T follicular helper cell (primary cell): ENCODE measurements around the gene FNDC7.
"Not testable (repeated sequence)": the region's sequence is repeated elsewhere in the genome, so short reads cannot be mapped to it uniquely, and the experiment has no call there.

Experiments
- DNase-seq: peaks from one replicate; pipeline ENCODE4 v3.0.0-alpha.2; 2020; ENCODE audit warnings: low read depth

Gene FNDC7

GRCh38 chr1:108699375-108700332 is 13.1 kb upstream of the FNDC7 start:
- no peak for DNase-seq

DNA sequence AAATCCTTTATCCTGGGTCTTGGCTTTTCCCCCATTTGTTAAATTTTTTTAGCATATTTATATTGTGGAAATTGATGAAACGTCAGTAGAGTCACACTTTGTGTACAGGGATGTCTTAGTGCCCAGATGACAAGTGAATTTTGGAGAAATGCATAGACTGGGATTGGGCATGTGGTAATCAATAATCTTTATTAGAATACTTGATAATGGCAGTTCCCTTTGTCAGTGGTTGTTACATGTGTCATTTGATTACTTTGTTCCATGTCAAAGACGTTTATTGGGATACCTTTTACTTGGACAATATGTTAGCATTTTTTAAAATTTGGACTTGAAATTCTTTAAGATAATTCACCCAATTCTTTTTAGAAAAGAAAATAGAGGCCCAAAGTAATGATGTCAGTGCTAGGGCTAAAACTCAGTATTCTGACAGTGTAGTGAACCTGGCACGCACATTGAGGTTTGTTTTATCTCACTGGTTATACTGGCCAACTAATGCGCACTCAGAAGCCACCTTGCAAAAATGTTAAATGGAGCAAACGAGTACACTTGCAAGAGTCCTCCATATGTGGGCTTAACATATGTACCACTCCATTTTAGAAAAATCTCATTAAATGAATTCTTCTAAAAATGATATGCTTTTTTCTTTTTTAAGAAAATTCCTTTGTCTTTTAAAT is 11.4 kb upstream of the FNDC7 start:
- no peak for DNase-seq

GRCh38 chr1:108702109-108702508 is 10.6 kb upstream of the FNDC7 start:
- not testable (repeated sequence) for DNase-seq

- DNase-seq, result no peak
Measured at GRCh38 chr1:108703939-108704338, 8.8 kb upstream of the FNDC7 start.

DNA sequence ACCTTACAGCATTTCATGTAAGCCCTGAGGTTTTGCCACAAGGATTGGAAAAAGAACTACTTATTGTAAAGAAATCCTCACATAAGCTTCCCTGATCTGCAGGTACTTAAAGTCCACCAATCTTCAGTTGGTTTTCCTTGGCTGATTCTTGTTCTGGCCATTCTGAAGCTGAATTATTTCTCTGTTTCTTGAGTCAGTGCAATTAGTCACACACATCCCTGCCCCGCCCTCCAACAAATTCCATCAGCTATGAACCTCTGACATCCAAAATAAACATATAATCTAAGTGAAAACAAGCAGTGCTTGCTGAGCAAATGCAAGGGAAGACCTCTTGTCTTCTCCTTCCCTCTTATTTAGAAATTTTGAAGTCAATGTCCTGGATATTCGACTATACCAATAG is 8.2 kb upstream of the FNDC7 start:
- DNase-seq, result no peak

DNA sequence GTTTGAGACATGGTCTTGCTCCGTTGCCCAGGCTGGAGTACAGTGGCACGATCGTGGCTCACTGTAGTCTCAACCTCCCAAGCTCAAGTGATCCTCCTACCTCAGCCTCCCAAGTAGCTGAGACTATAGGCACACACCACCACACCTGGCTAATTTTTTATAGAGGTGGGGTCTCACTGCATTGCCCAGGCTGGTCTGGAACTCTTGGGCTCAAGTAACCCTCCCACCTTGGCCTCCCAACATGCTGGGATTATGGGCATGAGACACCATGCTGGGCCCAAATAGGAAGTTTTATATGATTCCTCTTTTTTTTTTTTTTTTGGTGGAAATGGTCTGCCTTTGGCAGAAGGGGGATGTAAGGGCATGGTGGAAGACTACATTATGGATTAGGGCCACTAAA is 6.1 kb upstream of the FNDC7 start:
- DNase-seq, result no peak

DNA sequence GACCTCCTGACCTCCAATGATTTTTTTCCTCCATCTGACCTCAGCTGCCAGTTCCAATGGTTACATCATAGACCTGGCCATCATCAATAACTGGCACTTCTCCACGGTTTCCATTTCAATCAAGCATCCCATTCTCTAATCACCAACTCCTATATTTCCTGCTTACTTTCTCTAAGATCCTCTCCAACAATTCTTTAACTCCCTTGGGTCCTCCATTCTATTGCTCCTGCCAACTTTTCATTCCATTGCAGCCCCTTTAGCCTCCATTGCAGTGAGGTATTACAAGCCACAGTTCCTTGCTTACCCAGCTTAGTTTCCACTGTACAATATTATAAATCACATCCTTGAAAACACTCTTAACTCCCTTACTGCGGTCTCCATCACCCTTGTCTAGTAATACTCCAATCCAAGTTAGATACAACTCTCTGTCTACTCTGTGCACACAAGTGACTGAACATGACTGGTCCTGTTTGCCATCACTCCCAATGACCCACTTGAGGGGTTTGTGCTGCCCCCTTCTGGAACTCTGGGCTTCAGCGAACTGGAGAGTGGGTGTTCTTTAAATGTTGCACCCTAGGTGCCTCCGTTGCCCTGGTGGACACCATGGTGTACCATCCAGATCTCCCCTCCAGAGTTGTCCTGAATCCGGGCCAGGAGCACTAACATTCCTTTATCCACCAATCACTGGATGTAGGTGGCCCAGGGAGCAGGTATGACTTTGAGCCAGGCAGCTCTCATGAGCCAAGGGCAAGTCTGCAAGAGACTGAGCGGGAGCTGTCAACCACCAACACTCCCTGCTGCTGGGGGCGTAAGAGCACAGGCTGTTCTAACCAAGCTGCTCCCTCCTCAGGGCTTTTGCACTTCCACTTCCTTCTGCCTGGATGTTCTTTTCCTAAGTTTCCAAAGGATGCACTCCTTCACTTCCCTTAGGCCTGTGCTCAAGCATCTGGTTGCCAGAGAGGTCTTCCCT is 3.7 kb upstream of the FNDC7 start:
- DNase-seq, result peak; percentile 52

DNA sequence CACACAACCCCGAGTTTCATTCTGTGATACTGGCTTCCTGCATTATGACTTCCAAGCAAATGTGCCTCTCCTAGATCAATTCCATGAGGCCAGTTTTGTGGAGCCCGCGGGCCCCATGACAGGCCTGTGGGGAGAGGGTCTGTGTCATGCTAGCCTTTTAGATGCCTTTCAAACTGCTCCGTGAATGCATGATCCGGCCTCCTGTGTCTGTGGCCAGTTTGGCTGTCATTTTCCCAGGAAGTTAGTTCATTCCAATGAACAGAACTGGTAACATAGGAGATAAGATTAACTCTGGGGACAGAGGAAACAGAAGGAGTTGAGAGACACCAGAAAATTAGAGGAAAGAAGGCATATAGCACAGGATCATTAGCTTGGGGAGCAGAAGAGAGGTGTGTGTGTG is 3.2 kb downstream of the FNDC7 start:
- DNase-seq, result no peak

GRCh38 chr1:108716437-108717230 is 3.9 kb downstream of the FNDC7 start:
- DNase-seq, result no peak

DNA sequence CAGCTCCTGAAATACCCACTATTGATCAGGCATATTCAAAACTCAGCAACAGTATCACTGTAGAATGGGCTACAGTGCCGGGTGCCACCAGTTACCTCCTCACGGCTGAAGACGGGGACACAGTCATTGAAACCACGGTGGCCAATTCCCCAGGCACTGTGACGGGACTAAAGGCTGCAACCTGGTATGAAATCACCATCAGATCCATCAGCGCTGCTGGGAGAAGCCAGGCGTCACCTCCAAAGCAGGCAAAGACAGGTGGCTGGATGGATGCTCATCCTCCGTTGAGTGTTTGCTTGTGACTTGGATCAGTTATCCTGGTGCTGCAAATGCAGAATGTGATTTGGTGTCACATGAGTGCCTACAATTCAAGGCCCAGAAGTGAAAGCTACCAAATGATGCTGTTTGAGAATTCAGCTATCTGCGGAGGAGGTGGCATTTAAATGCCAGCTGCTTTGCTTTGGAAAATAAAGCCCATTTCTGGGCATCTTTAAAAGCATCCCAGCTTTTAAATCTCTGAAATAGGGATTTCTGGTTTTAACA is 5.1 kb downstream of the FNDC7 start:
- DNase-seq, result no peak

DNA sequence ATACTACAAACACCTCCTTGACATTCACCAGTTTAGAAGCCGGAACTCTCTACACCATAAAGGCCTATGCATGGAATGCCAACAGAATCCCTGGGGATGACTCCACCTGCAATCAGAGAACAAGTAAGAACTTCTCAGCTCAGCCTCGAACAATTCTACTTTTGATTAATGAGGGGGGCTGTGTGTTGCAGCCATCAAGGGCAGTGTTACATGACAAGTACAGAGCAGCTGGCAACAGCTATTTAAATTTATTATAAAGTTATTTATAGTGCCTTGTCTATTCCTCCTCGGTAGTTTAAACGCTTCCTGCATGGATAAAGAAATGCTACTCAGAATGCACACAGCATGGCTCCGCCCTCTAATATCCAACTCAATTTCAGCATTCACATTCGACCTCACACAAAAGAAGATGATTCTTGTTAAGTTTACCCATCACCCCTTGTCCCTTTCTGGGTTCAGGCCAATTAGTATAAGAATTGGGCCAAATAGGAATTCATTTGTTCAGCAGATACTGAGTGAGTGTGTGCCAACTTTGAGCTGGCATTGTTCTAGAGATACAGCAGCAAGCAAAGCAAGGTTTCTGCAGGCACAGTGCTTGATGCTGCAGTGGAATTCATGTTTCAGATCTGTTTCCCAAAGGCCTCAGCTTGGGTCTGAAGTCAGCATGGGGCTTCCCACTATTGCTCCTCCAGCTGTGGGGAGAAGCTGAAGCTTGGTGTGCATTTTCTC is 6.4 kb downstream of the FNDC7 start:
- no peak for DNase-seq

GRCh38 chr1:108719656-108720435 is 7.1 kb downstream of the FNDC7 start:
- DNase-seq, result no peak

- no peak for DNase-seq
Measured at GRCh38 chr1:108722292-108722691, 9.6 kb downstream of the FNDC7 start.

DNA sequence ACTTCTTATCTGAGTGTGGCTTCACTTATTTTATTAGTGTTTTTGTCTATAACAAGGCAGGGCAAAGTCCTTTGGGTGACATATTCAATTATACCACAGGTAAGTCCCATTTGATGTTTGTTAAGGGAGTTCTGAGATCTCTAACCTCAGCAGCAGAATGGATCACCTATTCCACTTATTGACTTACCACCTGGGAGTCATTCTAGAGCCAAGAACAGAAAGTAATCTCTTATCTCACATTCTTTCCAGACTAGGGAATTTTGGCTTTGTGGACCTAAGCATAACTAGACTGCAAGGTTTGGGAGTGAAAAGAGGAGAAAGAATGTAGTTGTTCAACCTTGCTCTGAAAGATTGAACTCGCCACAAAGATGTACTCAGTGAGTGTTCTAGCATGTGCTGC is 13.2 kb downstream of the FNDC7 start:
- no peak for DNase-seq

DNA sequence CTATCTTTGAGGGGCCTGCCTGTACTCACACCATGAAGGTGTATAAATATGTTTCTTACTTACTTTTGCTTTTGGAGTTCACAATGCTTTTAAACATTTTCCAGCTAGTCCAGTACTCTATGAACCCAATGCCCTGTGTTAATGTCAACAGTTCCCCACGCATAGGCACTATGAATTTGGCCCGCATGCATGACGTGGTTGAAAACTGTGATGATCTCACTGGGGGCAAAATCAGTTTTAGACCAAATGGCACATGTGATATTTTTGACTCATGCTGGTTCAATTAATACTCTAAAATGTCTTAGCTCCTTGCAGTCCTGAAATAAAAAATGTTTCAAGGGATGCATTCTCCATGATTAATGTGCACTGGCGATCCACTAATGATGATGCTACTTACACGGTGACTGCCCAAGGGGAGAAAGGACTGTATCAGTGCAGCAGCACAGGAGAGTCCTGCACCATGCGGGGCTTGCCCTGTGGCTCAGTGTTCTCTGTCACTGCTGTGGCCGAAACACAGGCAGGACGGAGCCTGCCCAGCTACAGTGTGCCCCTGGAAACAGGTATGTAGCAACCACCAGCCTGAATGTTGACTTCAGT is 15.7 kb downstream of the FNDC7 start:
- no peak for DNase-seq

DNA sequence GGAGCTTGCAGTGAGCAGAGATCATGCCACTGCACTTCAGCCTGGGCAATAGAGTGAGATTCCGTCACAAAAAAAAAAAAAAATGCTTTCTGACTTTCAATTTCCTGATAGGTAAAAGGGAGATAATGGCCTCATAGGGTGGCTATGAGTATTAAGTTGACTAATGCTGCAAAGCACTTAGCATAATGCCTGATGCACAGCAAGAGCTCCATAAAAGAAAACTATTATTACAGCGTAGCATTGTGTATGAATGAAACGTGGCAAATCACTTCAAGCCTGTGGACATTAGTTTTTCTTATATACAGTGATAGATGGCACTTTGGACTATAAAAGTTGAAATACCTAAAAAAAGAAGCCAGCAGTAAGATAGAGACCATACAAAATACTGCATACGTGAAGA is 16.8 kb downstream of the FNDC7 start:
- no peak for DNase-seq

- DNase-seq, result no peak
Measured at GRCh38 chr1:108732398-108732797, 19.7 kb downstream of the FNDC7 start.

DNA sequence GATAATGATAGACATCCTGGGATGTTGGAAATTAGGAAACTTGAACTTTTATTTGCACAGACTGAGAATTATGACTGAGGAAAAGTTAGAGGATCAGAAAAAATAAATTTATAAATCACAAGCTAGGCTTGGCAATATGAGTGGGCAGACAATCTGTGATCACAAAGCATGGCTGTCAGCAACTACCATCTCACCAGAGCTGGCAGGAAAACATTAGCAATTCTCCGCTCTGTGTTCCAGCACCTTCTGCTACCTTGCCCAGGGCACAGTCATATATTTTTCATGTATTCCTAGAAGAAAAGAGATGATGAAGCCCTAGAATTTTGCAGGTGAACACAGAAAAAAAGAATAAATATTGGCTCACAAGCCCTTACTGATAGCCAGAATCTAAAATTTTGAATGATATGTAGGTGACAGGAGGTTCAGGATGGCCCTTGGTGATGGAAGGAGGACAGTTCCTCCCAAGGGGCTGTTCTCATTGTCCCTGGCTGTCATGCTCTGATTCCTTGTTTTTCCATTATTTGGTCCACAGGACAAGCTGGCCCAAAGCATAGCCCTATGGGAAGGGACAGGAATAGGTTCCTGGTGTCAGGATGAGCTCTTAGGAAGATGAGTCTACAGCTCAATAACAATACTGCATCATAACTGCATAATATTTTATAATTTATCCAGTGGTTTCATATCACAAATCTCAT is 21.6 kb downstream of the FNDC7 start:
- DNase-seq, result no peak
